Epithelial cell of esophagus (primary cell): Measurements from ENCODE around the gene GRM2.

Experiments
- DNase-seq: peaks from one replicate; pipeline ENCODE4 v3.0.0; 2010; ENCODE audit warnings: low read depth
- H3K4me3 ChIP-seq: 2 replicates; pipeline ENCODE4 v1.5.1; 2011; ENCODE audit warnings: mild to moderate bottlenecking, low read length, control low read depth
- TF ChIP-seq, protein P1 (sequence below): IDR thresholded peaks from 2 replicates; pipeline ENCODE4 v1.5.1; 2011; ENCODE audit warnings: low read depth, mild to moderate bottlenecking, low read length, control low read depth, inconsistent platforms; ENCODE audit not compliant: insufficient read depth; ENCODE audit errors: missing control alignments

Gene GRM2

GRCh38 chr3:51719410-51720025 lies 12.7 kb downstream of the GRM2 start:
- no peak for DNase-seq
- TF ChIP-seq, protein P1, sequence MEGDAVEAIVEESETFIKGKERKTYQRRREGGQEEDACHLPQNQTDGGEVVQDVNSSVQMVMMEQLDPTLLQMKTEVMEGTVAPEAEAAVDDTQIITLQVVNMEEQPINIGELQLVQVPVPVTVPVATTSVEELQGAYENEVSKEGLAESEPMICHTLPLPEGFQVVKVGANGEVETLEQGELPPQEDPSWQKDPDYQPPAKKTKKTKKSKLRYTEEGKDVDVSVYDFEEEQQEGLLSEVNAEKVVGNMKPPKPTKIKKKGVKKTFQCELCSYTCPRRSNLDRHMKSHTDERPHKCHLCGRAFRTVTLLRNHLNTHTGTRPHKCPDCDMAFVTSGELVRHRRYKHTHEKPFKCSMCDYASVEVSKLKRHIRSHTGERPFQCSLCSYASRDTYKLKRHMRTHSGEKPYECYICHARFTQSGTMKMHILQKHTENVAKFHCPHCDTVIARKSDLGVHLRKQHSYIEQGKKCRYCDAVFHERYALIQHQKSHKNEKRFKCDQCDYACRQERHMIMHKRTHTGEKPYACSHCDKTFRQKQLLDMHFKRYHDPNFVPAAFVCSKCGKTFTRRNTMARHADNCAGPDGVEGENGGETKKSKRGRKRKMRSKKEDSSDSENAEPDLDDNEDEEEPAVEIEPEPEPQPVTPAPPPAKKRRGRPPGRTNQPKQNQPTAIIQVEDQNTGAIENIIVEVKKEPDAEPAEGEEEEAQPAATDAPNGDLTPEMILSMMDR: no peak
- no peak overlapping the region for H3K4me3 ChIP-seq

DNA sequence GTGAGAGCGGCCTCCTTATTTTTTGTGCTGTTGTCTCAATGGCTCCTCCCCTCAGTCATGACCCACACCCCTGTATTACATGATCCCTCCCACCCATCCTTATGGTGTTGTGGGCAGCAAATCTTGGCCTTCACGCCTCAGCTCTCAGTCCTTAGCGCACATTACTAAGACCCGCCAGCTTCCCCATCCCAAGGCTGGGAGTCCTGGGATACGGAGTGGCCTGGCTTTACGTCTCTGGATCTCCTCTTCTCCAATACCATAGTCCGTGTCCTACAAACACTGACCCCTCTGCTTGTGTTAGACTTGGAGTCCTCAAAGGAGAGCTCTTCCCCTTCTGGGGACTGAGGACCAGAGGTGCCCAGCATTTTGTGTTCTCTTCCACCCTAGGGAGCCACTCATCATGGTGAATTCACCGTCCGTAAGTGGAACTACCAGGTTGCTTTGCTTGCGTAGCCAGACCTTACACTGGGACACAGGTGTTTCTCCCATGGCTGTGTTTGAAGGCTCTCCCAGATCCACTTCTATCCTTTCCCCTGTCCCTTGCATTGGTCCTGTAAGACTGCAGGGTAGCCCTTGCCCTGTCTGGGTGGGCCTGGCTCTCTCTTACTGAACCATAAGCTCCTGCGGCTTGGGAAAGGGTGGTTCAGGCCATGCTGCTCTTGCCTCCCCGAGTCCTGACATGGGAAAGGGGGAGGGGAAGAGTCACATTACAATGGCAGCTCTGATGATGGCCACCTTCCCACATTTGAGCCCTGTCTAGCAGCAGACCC lies 13.6 kb downstream of the GRM2 start:
- no peak for DNase-seq
- TF ChIP-seq, protein P1: no peak

GRCh38 chr3:51721062-51721745 lies 14.3 kb downstream of the GRM2 start:
- no peak overlapping the region for H3K4me3 ChIP-seq
- DNase-seq: no peak
- TF ChIP-seq, protein P1: no peak

More for the DNA sequence above, 13.6 kb downstream of the GRM2 start:
- H3K4me3 ChIP-seq: no peak overlapping the region

DNA sequence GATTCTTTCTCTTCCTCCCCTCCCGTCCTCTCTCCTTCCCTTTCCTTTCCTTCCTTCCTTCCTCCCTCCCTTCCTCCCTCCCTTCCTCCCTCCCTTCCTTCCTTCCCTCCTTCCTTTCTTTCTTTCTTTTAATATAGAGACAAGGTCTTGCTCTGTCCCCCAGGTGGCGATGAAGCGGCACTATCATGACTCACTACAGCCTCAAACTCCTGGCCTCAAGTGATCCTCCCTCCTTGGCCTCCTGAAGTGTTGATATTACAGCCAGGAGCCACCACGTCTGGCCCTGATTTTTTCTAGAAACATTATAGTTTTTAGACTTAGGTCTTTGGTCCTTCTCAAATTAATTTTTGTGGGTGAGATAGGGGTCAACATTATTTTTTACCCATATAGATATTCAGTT lies 15.5 kb downstream of the GRM2 start:
- TF ChIP-seq, protein P1: no peak
- H3K4me3 ChIP-seq: no peak overlapping the region
- no peak for DNase-seq

GRCh38 chr3:51727500-51727899 lies 20.6 kb downstream of the GRM2 start:
- TF ChIP-seq, protein P1: no peak
- DNase-seq: no peak
- no peak overlapping the region for H3K4me3 ChIP-seq

- DNase-seq: peak; percentile 47
- TF ChIP-seq, protein P1: no peak
- no peak overlapping the region for H3K4me3 ChIP-seq
Measured at GRCh38 chr3:51729042-51729633, 22.3 kb downstream of the GRM2 start.
